MM.1S (cell line): ENCODE measurements around the gene AGPAT3.
A peak's percentile ranks its signal among the peaks of the same experiment; 100 is the strongest.

Experiments
- DNase-seq: peaks from one replicate; pipeline ENCODE4 v3.0.0-alpha.2; 2015
- H2AFZ ChIP-seq: fragments of 300-600 bp; sonication (generic); 2 replicates; pipeline ENCODE4 v1.6.0; 2016; ENCODE audit warnings: antibody characterized with exemption, low read length
- H3F3A ChIP-seq: fragments of 300-600 bp; sonication (generic); 2 replicates; pipeline ENCODE4 v1.6.1; 2016; ENCODE audit warnings: mild to moderate bottlenecking, antibody characterized with exemption, low read length, moderate library complexity, mixed read lengths; ENCODE audit not compliant: insufficient read depth
- H3K27ac ChIP-seq: fragments of 300-600 bp; sonication (generic); 2 replicates; pipeline ENCODE4 v1.5.1; 2016; ENCODE audit warnings: mild to moderate bottlenecking, low read length
- H3K27me3 ChIP-seq: fragments of 300-600 bp; sonication (generic); replicated peaks from 2 replicates; pipeline ENCODE4 v1.6.0; 2016; ENCODE audit warnings: low read length; ENCODE audit not compliant: insufficient read depth
- H3K36me3 ChIP-seq: fragments of 300-600 bp; sonication (generic); replicated peaks from 2 replicates; pipeline ENCODE4 v1.6.1; 2016; ENCODE audit warnings: mild to moderate bottlenecking, low read length, mixed read lengths; ENCODE audit not compliant: insufficient read depth
- H3K4me1 ChIP-seq: fragments of 300-600 bp; sonication (generic); 2 replicates; pipeline ENCODE4 v1.6.1; 2016; ENCODE audit warnings: low read length, mixed read lengths
- H3K4me2 ChIP-seq: fragments of 300-600 bp; sonication (generic); 2 replicates; pipeline ENCODE4 v1.6.0; 2016; ENCODE audit warnings: low read depth, low read length
- H3K4me3 ChIP-seq: fragments of 300-600 bp; sonication (generic); 2 replicates; pipeline ENCODE4 v1.5.1; 2016; ENCODE audit warnings: low read length, mixed read lengths
- H3K79me2 ChIP-seq: fragments of 300-600 bp; sonication (generic); 2 replicates; pipeline ENCODE4 v1.6.1; 2016; ENCODE audit warnings: mixed run types, low read length, mixed read lengths
- H3K9ac ChIP-seq: fragments of 300-600 bp; sonication (generic); 2 replicates; pipeline ENCODE4 v1.6.1; 2016; ENCODE audit warnings: low read length, mixed read lengths
- H3K9me2 ChIP-seq: fragments of 300-600 bp; sonication (generic); replicated peaks from 2 replicates; pipeline ENCODE4 v1.6.1; 2016; ENCODE audit warnings: mild to moderate bottlenecking, low read length, mixed read lengths; ENCODE audit not compliant: insufficient read depth
- H3K9me3 ChIP-seq: fragments of 300-600 bp; sonication (generic); replicated peaks from 2 replicates; pipeline ENCODE4 v1.6.1; 2016; ENCODE audit warnings: mild to moderate bottlenecking, low read length, mixed read lengths; ENCODE audit not compliant: insufficient read depth
- H4K20me1 ChIP-seq: fragments of 300-600 bp; sonication (generic); 2 replicates; pipeline ENCODE4 v1.6.1; 2016; ENCODE audit warnings: mild to moderate bottlenecking, low read length, moderate library complexity, mixed read lengths; ENCODE audit not compliant: insufficient read depth
- EZH2 ChIP-seq: fragments of 300-600 bp; sonication (generic); optimal IDR thresholded peaks from 2 replicates; pipeline ENCODE3; 2017; ENCODE audit warnings: low read depth, mild to moderate bottlenecking, antibody characterized with exemption, low read length, mixed read lengths
- EZH2phosphoT487 ChIP-seq: fragments of 300-600 bp; sonication (generic); IDR thresholded peaks from 2 replicates; pipeline ENCODE4 v1.6.1; 2018; ENCODE audit warnings: antibody characterized with exemption, low read length
- TF ChIP-seq, protein P1 (sequence below): fragments of 300-600 bp; sonication (generic); IDR thresholded peaks from 2 replicates; pipeline ENCODE4 v1.5.1; 2016; ENCODE audit warnings: antibody characterized with exemption, low read length, mixed read lengths

Gene AGPAT3

GRCh38 chr21:44019568-44019958 lies 154.5 kb downstream of the AGPAT3 start:
- Histone ChIP-seq H3K27ac (no peak overlapping the region), H3K9me2 (no peaks in the 10 kb centered on the region), H3K4me1 (peaks cover 23% of the 10 kb centered on the region), H3F3A (peaks cover 24% of the 10 kb centered on the region; the same call in 1 of the 2 replicates), H3K4me2 (no peak overlapping the region), H2AFZ (no peak overlapping the region), H3K9me3 (no peaks in the 10 kb centered on the region), H3K9ac (no peak overlapping the region), H3K27me3 (no peaks in the 10 kb centered on the region), H3K36me3 (no peaks in the 10 kb centered on the region), H3K79me2 (peaks cover 100% of the 10 kb centered on the region), H3K4me3 (no peak overlapping the region), H4K20me1 (peaks cover 77% of the 10 kb centered on the region)
- DNase-seq = no peak
- no peak for TF ChIP-seq EZH2
- TF ChIP-seq EZH2phosphoT487 = no peak
- TF ChIP-seq, protein P1, sequence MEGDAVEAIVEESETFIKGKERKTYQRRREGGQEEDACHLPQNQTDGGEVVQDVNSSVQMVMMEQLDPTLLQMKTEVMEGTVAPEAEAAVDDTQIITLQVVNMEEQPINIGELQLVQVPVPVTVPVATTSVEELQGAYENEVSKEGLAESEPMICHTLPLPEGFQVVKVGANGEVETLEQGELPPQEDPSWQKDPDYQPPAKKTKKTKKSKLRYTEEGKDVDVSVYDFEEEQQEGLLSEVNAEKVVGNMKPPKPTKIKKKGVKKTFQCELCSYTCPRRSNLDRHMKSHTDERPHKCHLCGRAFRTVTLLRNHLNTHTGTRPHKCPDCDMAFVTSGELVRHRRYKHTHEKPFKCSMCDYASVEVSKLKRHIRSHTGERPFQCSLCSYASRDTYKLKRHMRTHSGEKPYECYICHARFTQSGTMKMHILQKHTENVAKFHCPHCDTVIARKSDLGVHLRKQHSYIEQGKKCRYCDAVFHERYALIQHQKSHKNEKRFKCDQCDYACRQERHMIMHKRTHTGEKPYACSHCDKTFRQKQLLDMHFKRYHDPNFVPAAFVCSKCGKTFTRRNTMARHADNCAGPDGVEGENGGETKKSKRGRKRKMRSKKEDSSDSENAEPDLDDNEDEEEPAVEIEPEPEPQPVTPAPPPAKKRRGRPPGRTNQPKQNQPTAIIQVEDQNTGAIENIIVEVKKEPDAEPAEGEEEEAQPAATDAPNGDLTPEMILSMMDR = no peak

DNA sequence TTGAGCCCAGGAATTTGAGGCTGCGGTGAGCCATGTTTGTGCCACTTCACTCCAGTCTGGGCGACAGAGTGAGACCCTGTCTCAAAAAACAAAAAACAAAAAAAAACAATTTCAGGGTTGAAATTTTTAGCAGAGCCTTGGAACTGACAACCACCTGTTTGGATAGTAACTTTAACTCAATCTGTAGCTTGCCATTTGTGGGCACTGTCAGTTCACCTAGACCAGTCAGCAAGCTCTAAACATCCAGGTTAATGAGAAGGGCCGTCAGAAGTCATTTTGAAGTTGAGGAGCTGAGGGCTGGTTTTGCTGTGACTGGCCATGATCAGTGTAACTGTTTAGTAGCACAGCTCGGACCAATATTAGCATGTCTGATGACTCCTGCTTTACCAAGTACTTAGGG lies 155.5 kb downstream of the AGPAT3 start:
- Histone ChIP-seq H2AFZ (no peak overlapping the region), H3K4me3 (no peak overlapping the region), H3K9ac (no peak overlapping the region), H3K36me3 (no peaks in the 10 kb centered on the region), H3K4me1 (peaks cover 19% of the 10 kb centered on the region), H3F3A (peaks cover 20% of the 10 kb centered on the region; the same call in 1 of the 2 replicates), H3K27ac (no peak overlapping the region), H3K4me2 (no peak overlapping the region), H3K79me2 (peaks cover 100% of the 10 kb centered on the region), H3K9me2 (no peaks in the 10 kb centered on the region), H4K20me1 (peaks cover 77% of the 10 kb centered on the region), H3K27me3 (no peaks in the 10 kb centered on the region), H3K9me3 (no peaks in the 10 kb centered on the region)
- TF ChIP-seq, protein P1 = no peak
- TF ChIP-seq EZH2 = no peak
- no peak for TF ChIP-seq EZH2phosphoT487
- DNase-seq = no peak

DNA sequence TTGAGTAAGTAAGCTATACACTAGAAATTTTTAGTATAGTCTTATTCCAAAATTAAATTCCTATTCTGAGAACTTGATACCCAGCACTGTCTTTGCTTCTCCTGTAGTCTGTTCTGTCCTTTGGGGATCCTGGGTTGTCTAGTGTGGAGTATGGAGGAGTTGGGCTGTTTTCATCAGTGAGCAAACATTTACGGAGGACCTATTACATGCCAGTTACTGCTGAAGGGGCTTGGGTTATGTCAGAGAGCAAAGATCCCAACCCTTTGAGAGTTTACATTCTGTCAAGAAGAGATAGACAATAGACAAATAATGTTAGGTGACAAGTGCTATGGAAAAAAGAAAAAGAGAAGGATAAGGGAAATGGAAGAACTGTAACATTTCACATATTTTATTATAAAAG lies 156.0 kb downstream of the AGPAT3 start:
- TF ChIP-seq EZH2phosphoT487 (no peak), EZH2 (no peak)
- TF ChIP-seq, protein P1 = no peak
- Histone ChIP-seq H3K4me1 (peaks cover 15% of the 10 kb centered on the region), H3K79me2 (peaks cover 100% of the 10 kb centered on the region), H3K9me2 (no peaks in the 10 kb centered on the region), H3K4me2 (peak overlapping the region; percentile 8; the same call in 1 of the 2 replicates), H2AFZ (no peak overlapping the region), H3K9ac (no peak overlapping the region), H3K9me3 (no peaks in the 10 kb centered on the region), H3K27ac (peak overlapping the region; percentile 7; the same call in 1 of the 2 replicates), H3K27me3 (no peaks in the 10 kb centered on the region), H3F3A (peaks cover 18% of the 10 kb centered on the region; the same call in 1 of the 2 replicates), H4K20me1 (peaks cover 77% of the 10 kb centered on the region), H3K4me3 (no peak overlapping the region), H3K36me3 (no peaks in the 10 kb centered on the region)
- no peak for DNase-seq
